Kidney epithelial cell (primary cell): ENCODE data around the gene MIF4GD. TPM values are rescaled to one million over a fixed set of nuclear protein-coding genes. Genes with fewer than 3 reads are reported as not detected.

ENCODE experiments used
- DNase-seq: peaks from one replicate; pipeline ENCODE4 v3.0.0-alpha.2; 2010; ENCODE audit warnings: low read depth
- H3K27me3 ChIP-seq: 2 replicates; pipeline ENCODE4 v1.6.0; 2011; ENCODE audit warnings: low read length; ENCODE audit not compliant: control insufficient read depth, insufficient read depth
- H3K36me3 ChIP-seq: 2 replicates; pipeline ENCODE4 v1.5.1; 2011; ENCODE audit warnings: low read length; ENCODE audit not compliant: control insufficient read depth, insufficient read depth
- H3K4me3 ChIP-seq: 2 replicates; pipeline ENCODE4 v1.5.1; 2011; ENCODE audit warnings: low read depth, mild to moderate bottlenecking, control low read depth, low read length
- CTCF ChIP-seq: IDR thresholded peaks from 2 replicates; pipeline ENCODE4 v1.5.1; 2011; ENCODE audit warnings: mild to moderate bottlenecking, moderate library complexity, low read length, control low read depth, inconsistent platforms; ENCODE audit not compliant: insufficient read depth, poor library complexity, severe bottlenecking
- total RNA-seq: library from RNA; depleted of rRNA; stranded (reverse); fragments of >200 nt; gene quantifications from 2 replicates; pipeline ENCODE4 v1.2.3, GENCODE V29; 2015

The MIF4GD gene
- total RNA-seq, 1 donor from 2014 or later, result 26.7 TPM

GRCh38 chr17:75273977-75274708, 3.1 kb upstream of the MIF4GD start:
- peaks cover 2% of the 10 kb centered on the region for H3K36me3 ChIP-seq
- no peak for DNase-seq
- H3K4me3 ChIP-seq, result no peak overlapping the region
- TF ChIP-seq CTCF, result no peak
- H3K27me3 ChIP-seq, result no peaks in the 10 kb centered on the region

- TF ChIP-seq CTCF, result no peak
- no peak for DNase-seq
- no peak overlapping the region for H3K4me3 ChIP-seq
- H3K36me3 ChIP-seq, result peaks cover 2% of the 10 kb centered on the region
- H3K27me3 ChIP-seq, result no peaks in the 10 kb centered on the region
Measured at GRCh38 chr17:75272848-75273184, 1.8 kb upstream of the MIF4GD start.

- H3K27me3 ChIP-seq, result no peaks in the 10 kb centered on the region
- peak overlapping the region; percentile 91 for H3K4me3 ChIP-seq
- TF ChIP-seq CTCF, result peak; percentile 1
- no peak for DNase-seq
- peaks cover 2% of the 10 kb centered on the region for H3K36me3 ChIP-seq
Measured at GRCh38 chr17:75271955-75272847, 1.2 kb upstream of the MIF4GD start.

- Histone ChIP-seq H3K36me3 (no peaks in the 10 kb centered on the region), H3K27me3 (no peaks in the 10 kb centered on the region), H3K4me3 (peak overlapping the region; percentile 91)
- TF ChIP-seq CTCF, result no peak
- DNase-seq, result no peak
Measured at GRCh38 chr17:75271233-75271954, 363 bp upstream of the MIF4GD start.

GRCh38 chr17:75270218-75270965, 639 bp downstream of the MIF4GD start:
- peak; percentile 66 for TF ChIP-seq CTCF
- Histone ChIP-seq H3K4me3 (peak overlapping the region; percentile 91), H3K36me3 (no peaks in the 10 kb centered on the region), H3K27me3 (no peaks in the 10 kb centered on the region)
- peak; percentile 37 for DNase-seq
